GM03348 (cell line): ENCODE results near the gene TNN.
"Not testable (repeated sequence)": the region's sequence is repeated elsewhere in the genome, so short reads cannot be mapped to it uniquely, and the experiment has no call there.

Experiments
- DNase-seq: peaks from one replicate; pipeline ENCODE4 v3.0.0; 2012; ENCODE audit warnings: low spot score

Gene TNN

GRCh38 chr1:175067362-175068106 is at the start of gene TNN:
TSS of gene TNN (plus strand) at chr1:175067833. CDS start at chr1:175077419, 9,586 bp downstream.
- DNase-seq, result no peak

- no peak for DNase-seq
Measured at GRCh38 chr1:175019524-175019923, 48.1 kb upstream of the TNN start.

GRCh38 chr1:175023043-175023921 is 44.4 kb upstream of the TNN start, which contains the start of gene MRPS14:
TSS of gene MRPS14 (minus strand) at chr1:175023425. CDS start at chr1:175023408, 17 bp downstream.
- peak; percentile 94 for DNase-seq

- DNase-seq, result not testable (repeated sequence)
Measured at GRCh38 chr1:175023922-175024242, 43.8 kb upstream of the TNN start.

- no peak for DNase-seq
Measured at GRCh38 chr1:175024773-175025172, 42.9 kb upstream of the TNN start.

- no peak for DNase-seq
Measured at GRCh38 chr1:175033953-175034352, 33.7 kb upstream of the TNN start.

- DNase-seq, result no peak
Measured at GRCh38 chr1:175034775-175035174, 32.9 kb upstream of the TNN start.

- DNase-seq, result no peak
Measured at GRCh38 chr1:175035865-175036264, 31.8 kb upstream of the TNN start.

GRCh38 chr1:175036476-175036875 is 31.2 kb upstream of the TNN start:
- no peak for DNase-seq

- DNase-seq, result no peak
Measured at GRCh38 chr1:175037416-175037815, 30.2 kb upstream of the TNN start.

- DNase-seq, result no peak
Measured at GRCh38 chr1:175040324-175040879, 27.2 kb upstream of the TNN start.

- DNase-seq, result no peak
Measured at GRCh38 chr1:175042650-175043049, 25.0 kb upstream of the TNN start.

- no peak for DNase-seq
Measured at GRCh38 chr1:175043824-175044223, 23.8 kb upstream of the TNN start.

- DNase-seq, result not testable (repeated sequence)
Measured at GRCh38 chr1:175044591-175044990, 23.0 kb upstream of the TNN start.

GRCh38 chr1:175045097-175045496 is 22.5 kb upstream of the TNN start:
- no peak for DNase-seq

- no peak for DNase-seq
Measured at GRCh38 chr1:175045519-175045918, 22.1 kb upstream of the TNN start.

GRCh38 chr1:175050992-175051391 is 16.6 kb upstream of the TNN start:
- no peak for DNase-seq

- no peak for DNase-seq
Measured at GRCh38 chr1:175054736-175055135, 12.9 kb upstream of the TNN start.

- no peak for DNase-seq
Measured at GRCh38 chr1:175062339-175062738, 5.3 kb upstream of the TNN start.

GRCh38 chr1:175062858-175063257 is 4.8 kb upstream of the TNN start:
- DNase-seq, result no peak

GRCh38 chr1:175070818-175071217 is 3.2 kb downstream of the TNN start:
- DNase-seq, result no peak

- DNase-seq, result no peak
Measured at GRCh38 chr1:175071276-175071943, 3.8 kb downstream of the TNN start.
